HG03575 (cell line): ENCODE measurements around the gene IQCE.

ENCODE experiments used
- ATAC-seq: cut with Tn5 transposase; IDR thresholded peaks from one replicate; pipeline ENCODE4 v1.9.1; 2021; ENCODE audit not compliant: unreplicated experiment, insufficient number of reproducible peaks, low FRiP score; ENCODE audit errors: extremely low read depth

IQCE gene

GRCh38 chr7:2649991-2650390, 91.2 kb downstream of the IQCE start:
- ATAC-seq: no peak

- ATAC-seq: no peak
Observed at GRCh38 chr7:2650451-2650850, 91.7 kb downstream of the IQCE start.

GRCh38 chr7:2651336-2651735, 92.6 kb downstream of the IQCE start:
- ATAC-seq: no peak

- ATAC-seq: no peak
Observed at GRCh38 chr7:2651847-2652735, 93.3 kb downstream of the IQCE start.

- ATAC-seq: no peak
Observed at GRCh38 chr7:2652736-2653060, 93.9 kb downstream of the IQCE start.

GRCh38 chr7:2654059-2654458, 95.3 kb downstream of the IQCE start:
- no peak for ATAC-seq

GRCh38 chr7:2655870-2656614, 97.3 kb downstream of the IQCE start:
- no peak for ATAC-seq

- no peak for ATAC-seq
Observed at GRCh38 chr7:2657208-2657607, 98.4 kb downstream of the IQCE start.

GRCh38 chr7:2657920-2658671, 99.3 kb downstream of the IQCE start:
- no peak for ATAC-seq

GRCh38 chr7:2658941-2659340, 100.2 kb downstream of the IQCE start:
- no peak for ATAC-seq

GRCh38 chr7:2659556-2660358, 101.0 kb downstream of the IQCE start:
- ATAC-seq: no peak

GRCh38 chr7:2660359-2661095, 101.7 kb downstream of the IQCE start:
- no peak for ATAC-seq

- no peak for ATAC-seq
Observed at GRCh38 chr7:2661096-2661449, 102.3 kb downstream of the IQCE start.

- no peak for ATAC-seq
Observed at GRCh38 chr7:2661602-2662272, 103.0 kb downstream of the IQCE start.

- no peak for ATAC-seq
Observed at GRCh38 chr7:2662273-2663120, 103.7 kb downstream of the IQCE start.

GRCh38 chr7:2663121-2663886, 104.5 kb downstream of the IQCE start:
- no peak for ATAC-seq
